ENCODE data around the gene DCP1A. TPM values are rescaled to one million over a fixed set of nuclear protein-coding genes. Genes with fewer than 3 reads are reported as not detected.

Gene DCP1A
- total and polyA plus RNA-seq, 2 experiments from 2014 or later = 19.3 to 32.0 TPM

GRCh38 chr3:53259427-53260259 lies 87.7 kb downstream of the DCP1A start:
- Histone ChIP-seq H4K20me1 (replicated peaks; ENCODE audit: insufficient read depth) (peaks cover 4% of the 10 kb centered on the region), H3K27ac (ENCODE audit: low read depth) (peak overlapping the region; percentile 45), H3K27me3 (ENCODE audit: insufficient read depth) (no peaks in the 10 kb centered on the region), H3K4me3 (no peak overlapping the region), H2AFZ (peak overlapping the region; percentile 49), H3F3A (replicated peaks; ENCODE audit: low read depth) (peaks cover 6% of the 10 kb centered on the region; the same call in 1 of the 2 replicates), H3K79me2 (replicated peaks; ENCODE audit: insufficient read depth) (peaks cover 17% of the 10 kb centered on the region), H3K36me3 (ENCODE audit: insufficient read depth) (no peaks in the 10 kb centered on the region), H3K9me2 (ENCODE audit: insufficient read depth) (peaks cover 11% of the 10 kb centered on the region; the same call in 1 of the 2 replicates), H3K4me2 (peak overlapping the region; percentile 39), H3K4me1 (ENCODE audit: insufficient read depth) (peaks cover 28% of the 10 kb centered on the region)
- Mint-ChIP-seq H3K36me3 (ENCODE audit: low read depth) (peaks cover 7% of the 10 kb centered on the region), H3K4me3 (peak overlapping the region; percentile 22; the same call in 2 of the 3 replicates), H3K27me3 (ENCODE audit: insufficient read depth, low read depth, poor library complexity) (peaks cover 30% of the 10 kb centered on the region), H3K9me3 (no peaks in the 10 kb centered on the region), H3K4me1 (peaks cover 37% of the 10 kb centered on the region), H3K27ac (peak overlapping the region; percentile 90)
- peak; percentile 15 for ATAC-seq
- TF ChIP-seq EZH2phosphoT487 (IDR thresholded peaks at IDR 0.05; ENCODE audit: unreplicated experiment) = no peak
- TF ChIP-seq ZNF331 (CRISPR knock-in tag; IDR thresholded peaks at IDR 0.05; ENCODE audit: low read depth) = no peak
- no peak for TF ChIP-seq STAT1 (IDR thresholded peaks at IDR 0.05; ENCODE audit: unreplicated experiment)
- no peak for TF ChIP-seq NANOG (IDR thresholded peaks at IDR 0.05; ENCODE audit: borderline replicate concordance)
- no peak for TF ChIP-seq CTCF (conservative IDR thresholded peaks at IDR 0.05; ENCODE audit: low read depth in 2 of 2)
- peak; percentile 52 for DNase-seq (ENCODE audit: low spot score)

GRCh38 chr3:53258600-53259426 lies 88.5 kb downstream of the DCP1A start:
- peaks cover 26% of the 10 kb centered on the region for H3K79me2 ChIP-seq (replicated peaks; ENCODE audit: insufficient read depth)
- peak; percentile 42 for ATAC-seq
- peaks cover 5% of the 10 kb centered on the region for H4K20me1 ChIP-seq (replicated peaks; ENCODE audit: insufficient read depth)
- no peak overlapping the region for H3K4me3 ChIP-seq
- peaks cover 6% of the 10 kb centered on the region; the same call in 1 of the 2 replicates for H3K36me3 ChIP-seq (ENCODE audit: insufficient read depth)
- peaks cover 35% of the 10 kb centered on the region for H3K4me1 ChIP-seq (ENCODE audit: insufficient read depth)
- peak; percentile 78 for DNase-seq (ENCODE audit: low spot score)
- Mint-ChIP-seq H3K9me3 (no peaks in the 10 kb centered on the region), H3K4me1 (peaks cover 38% of the 10 kb centered on the region), H3K4me3 (peak overlapping the region; percentile 24; the same call in 1 of the 3 replicates), H3K36me3 (ENCODE audit: low read depth) (peaks cover 15% of the 10 kb centered on the region), H3K27me3 (ENCODE audit: insufficient read depth, low read depth, poor library complexity) (peaks cover 35% of the 10 kb centered on the region), H3K27ac (peak overlapping the region; percentile 90)
- peak overlapping the region; percentile 39 for H3K4me2 ChIP-seq
- peak overlapping the region; percentile 29 for H3K27ac ChIP-seq (ENCODE audit: low read depth)
- no peak overlapping the region; the same call in 1 of the 2 replicates for H2AFZ ChIP-seq
- H3F3A ChIP-seq (replicated peaks; ENCODE audit: low read depth) = peaks cover 14% of the 10 kb centered on the region
- peaks cover 11% of the 10 kb centered on the region; the same call in 1 of the 2 replicates for H3K9me2 ChIP-seq (ENCODE audit: insufficient read depth)
- no peaks in the 10 kb centered on the region for H3K27me3 ChIP-seq (ENCODE audit: insufficient read depth)
- TF ChIP-seq STAT1 (IDR thresholded peaks at IDR 0.05; ENCODE audit: unreplicated experiment) = no peak
- TF ChIP-seq EZH2 (IDR thresholded peaks at IDR 0.05; ENCODE audit: low read depth, unreplicated experiment) = no peak
- no peak for TF ChIP-seq ZNF331 (CRISPR knock-in tag; IDR thresholded peaks at IDR 0.05; ENCODE audit: low read depth)
- peak; percentile 22; the same call in 1 of the 2 replicates for TF ChIP-seq NANOG (IDR thresholded peaks at IDR 0.05; ENCODE audit: borderline replicate concordance)
- no peak for TF ChIP-seq EZH2phosphoT487 (IDR thresholded peaks at IDR 0.05; ENCODE audit: unreplicated experiment)
- TF ChIP-seq CREB1 (CRISPR knock-in tag; IDR thresholded peaks at IDR 0.05; ENCODE audit: low read depth) = peak; percentile 28; the same call in 1 of the 2 replicates
- peak; percentile 80 for TF ChIP-seq ZNF462 (CRISPR knock-in tag; IDR thresholded peaks at IDR 0.05)
- TF ChIP-seq POLR2AphosphoS5 (IDR thresholded peaks at IDR 0.05; ENCODE audit: low read depth) = no peak; the same call in 1 of the 2 replicates
- TF ChIP-seq JUNB (IDR thresholded peaks at IDR 0.05; ENCODE audit: unreplicated experiment) = no peak

Measured in GM23338 (cell line).